ENCODE results near the gene MOB1B. TPM values are rescaled to one million over a fixed set of nuclear protein-coding genes. Genes with fewer than 3 reads are reported as not detected.

MOB1B gene
- 36.9 TPM for total RNA-seq

DNA sequence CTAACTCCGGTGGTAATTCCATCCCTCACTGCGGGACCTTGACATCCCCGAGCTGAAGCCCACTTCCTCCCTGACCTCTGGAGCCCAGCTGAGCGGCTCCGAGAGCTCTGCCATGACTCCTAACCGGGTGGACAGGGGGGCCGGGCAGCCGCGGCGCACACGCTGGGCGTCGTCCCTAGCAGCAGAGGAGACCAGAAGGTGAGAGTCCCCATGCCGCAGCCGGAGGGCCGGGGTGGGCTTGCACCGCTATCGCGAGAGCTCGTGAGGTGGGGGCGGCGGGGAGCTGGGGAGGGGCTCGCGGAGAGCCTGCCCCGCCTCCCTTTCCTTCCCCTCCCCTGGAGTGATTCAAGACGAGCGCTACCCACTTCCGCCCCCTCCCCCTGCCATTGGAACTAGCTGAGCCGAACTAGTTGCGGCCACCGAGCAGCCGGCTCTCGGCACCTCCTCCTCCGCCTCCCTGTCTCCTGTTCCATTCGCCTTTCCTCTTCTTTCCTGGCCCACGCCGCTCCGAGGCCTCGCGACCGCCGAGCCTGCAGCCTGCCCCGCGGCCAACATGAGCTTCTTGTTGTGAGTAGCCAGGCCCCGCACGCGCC lies at the start of gene MOB1B:
Gene MOB1B, plus strand, starts transcription at position 386 of the 593 bp plus-strand sequence. Its CDS starts 168 bp downstream, at position 554.

DNA sequence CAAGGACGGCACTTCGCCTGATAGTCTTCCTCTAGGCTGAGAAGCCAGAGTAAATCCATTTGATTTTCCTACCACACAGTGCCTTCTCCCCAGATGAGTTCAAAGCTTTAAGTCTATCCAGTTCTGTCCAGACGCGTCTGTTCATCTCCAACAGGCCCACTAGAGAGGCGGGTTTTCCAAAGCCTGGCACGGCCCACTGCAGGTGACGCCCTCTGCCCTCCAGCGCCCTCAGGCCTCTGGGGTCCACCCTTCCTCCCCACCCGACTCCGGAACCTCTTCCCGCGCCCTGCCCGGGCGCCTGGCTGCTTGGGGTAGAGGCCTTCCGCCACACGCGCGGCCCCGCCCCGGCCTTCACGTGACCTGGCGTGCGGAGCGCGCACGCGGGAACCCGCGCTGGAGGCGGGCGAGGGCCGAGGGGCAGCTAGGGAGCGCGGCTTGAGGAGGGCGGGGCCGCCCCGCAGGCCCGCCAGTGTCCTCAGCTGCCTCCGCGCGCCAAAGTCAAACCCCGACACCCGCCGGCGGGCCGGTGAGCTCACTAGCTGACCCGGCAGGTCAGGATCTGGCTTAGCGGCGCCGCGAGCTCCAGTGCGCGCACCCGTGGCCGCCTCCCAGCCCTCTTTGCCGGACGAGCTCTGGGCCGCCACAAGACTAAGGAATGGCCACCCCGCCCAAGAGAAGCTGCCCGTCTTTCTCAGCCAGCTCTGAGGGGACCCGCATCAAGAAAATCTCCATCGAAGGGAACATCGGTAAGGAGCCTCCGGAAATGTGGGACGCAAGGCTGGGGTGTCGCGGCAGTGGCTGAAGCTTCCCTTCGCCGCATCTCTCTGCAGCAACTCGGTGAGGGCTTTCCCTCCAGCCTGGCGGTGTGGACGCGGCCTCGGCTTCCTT lies 91.3 kb downstream of the MOB1B start, which contains the start of gene DCK:
Gene DCK, plus strand, starts transcription at position 469 of the 888 bp plus-strand sequence. Its CDS starts 187 bp downstream, at position 656.

Other genes starting within 250 kb of the MOB1B start
- not detected for gene JCHAIN, start 235.9 kb upstream of the MOB1B start, total RNA-seq
- gene UTP3, start 213.8 kb upstream of the MOB1B start, total RNA-seq = 18.0 TPM
- 564 TPM for gene RUFY3, start 180.4 kb upstream of the MOB1B start, total RNA-seq
- gene GRSF1, start 62.5 kb upstream of the MOB1B start, total RNA-seq = 59.3 TPM
- 95.0 TPM for gene DCK, start 91.3 kb downstream of the MOB1B start, total RNA-seq